HCT116 (cell line): ENCODE measurements around the gene AMOTL1. TPM values are rescaled to one million over a fixed set of nuclear protein-coding genes. Genes with fewer than 3 reads are reported as not detected.

Experiments
- ATAC-seq: fragments of 200-7000 bp; cut with Tn5 transposase; 2 replicates; pipeline ENCODE4 v1.9.1; 2020; ENCODE audit warnings: mild to moderate bottlenecking, moderate library complexity
- BruUV-seq: library from RNA; stranded (reverse); fragments of 400-500 nt; replicated peaks from 2 replicates; lab custom pipeline; 2021; lab: Mats Ljungman, UMichigan
- CTCF ChIA-PET: fragments of 300-600 bp; sonication (Branson Sonifier 250); formaldehyde crosslinking; loops from one replicate; lab custom pipeline; 2021; ENCODE audit warnings: antibody characterized with exemption; lab: Charles Lee
- POLR2A ChIA-PET: fragments of 300-600, 350-600 bp; sonication (Branson Sonifier 250); formaldehyde crosslinking; loops from one replicate; lab custom pipeline; 2021; ENCODE audit warnings: antibody characterized with exemption; lab: Charles Lee
- RAD21 ChIA-PET, 2 experiments: fragments of 300-600 bp; sonication (Branson Sonifier 250); formaldehyde crosslinking; loops; one replicate each; lab custom pipeline; 2023; ENCODE audit warnings: low total read pairs in 2 of 2; ENCODE audit not compliant: uncharacterized antibody in 2 of 2, unreplicated experiment in 2 of 2, low non-redundant PET in 1 of 2; lab: Charles Lee
- DNase-seq: peaks from one replicate; pipeline ENCODE4 v3.0.0-alpha.2; 2010; ENCODE audit warnings: low read depth, low spot score
- H2AFZ ChIP-seq: fragments of 200-600 bp; shearing (Covaris generic), sonication (generic); 2 replicates; pipeline ENCODE4 v1.6.1; 2017; ENCODE audit warnings: low read depth, mixed run types, mixed read lengths, antibody characterized with exemption, low read length; ENCODE audit not compliant: poor library complexity, severe bottlenecking
- H3K27ac ChIP-seq: 2 replicates; pipeline ENCODE4 v1.5.1; 2012; ENCODE audit warnings: low read depth, low read length
- H3K27me3 ChIP-seq: fragments of 200-600 bp; sonication (generic); 2 replicates; pipeline ENCODE4 v1.6.1; 2016; ENCODE audit warnings: mixed run types, low read length, mixed read lengths; ENCODE audit not compliant: insufficient read depth
- H3K36me3 ChIP-seq, 2 experiments: fragments of 200-500 bp in 1 of 2; fragments of 200-600 bp in 1 of 2; sonication (Bioruptor generic) in 1 of 2; sonication (generic) in 1 of 2; 2 replicates each; pipeline versions ENCODE4 v1.5.1 to v1.6.1; 2014 to 2016; ENCODE audit warnings: low read length in 2 of 2, inconsistent platforms in 1 of 2, mixed read lengths in 1 of 2, mixed run types in 1 of 2; ENCODE audit not compliant: insufficient read depth in 2 of 2, control insufficient read depth in 1 of 2
- H3K4me1 ChIP-seq, 2 experiments: fragments of 200-600 bp in 1 of 2; sonication (generic) in 1 of 2; 2 replicates each; pipeline versions ENCODE4 v1.5.1 to v1.6.1; 2012 to 2017; ENCODE audit warnings: low read length in 2 of 2, inconsistent platforms in 1 of 2, mild to moderate bottlenecking in 1 of 2, mixed read lengths in 1 of 2, mixed run types in 1 of 2, moderate library complexity in 1 of 2; ENCODE audit not compliant: insufficient read depth in 2 of 2, control insufficient read depth in 1 of 2
- H3K4me2 ChIP-seq: fragments of 200-600 bp; sonication (generic); 2 replicates; pipeline ENCODE4 v1.6.1; 2017; ENCODE audit warnings: mixed run types, low read length, mixed read lengths
- H3K4me3 ChIP-seq, 2 experiments: fragments of 200-600 bp in 1 of 2; sonication (generic) in 1 of 2; replicated peaks in 1 of 2; 2 replicates each; pipeline ENCODE4 v1.5.1; 2011 to 2016; ENCODE audit warnings: low read length in 2 of 2, control low read depth in 1 of 2, low read depth in 1 of 2, mild to moderate bottlenecking in 1 of 2, mixed read lengths in 1 of 2, mixed run types in 1 of 2
- H3K79me2 ChIP-seq: fragments of 200-600 bp; sonication (generic); 2 replicates; pipeline ENCODE4 v1.6.1; 2017; ENCODE audit warnings: mild to moderate bottlenecking, mixed run types, low read length, moderate library complexity, mixed read lengths; ENCODE audit not compliant: insufficient read depth
- H3K9ac ChIP-seq: fragments of 200-600 bp; sonication (generic); 2 replicates; pipeline ENCODE4 v1.6.1; 2016; ENCODE audit warnings: low read length, mixed read lengths
- H3K9me2 ChIP-seq: fragments of 200-600 bp; sonication (generic), shearing (Covaris generic); 2 replicates; pipeline ENCODE4 v1.6.1; 2017; ENCODE audit warnings: mixed run types, mild to moderate bottlenecking, moderate library complexity; ENCODE audit not compliant: insufficient read depth
- H3K9me3 ChIP-seq, 2 experiments: fragments of 200-500 bp in 1 of 2; fragments of 200-600 bp in 1 of 2; sonication (Bioruptor generic) in 1 of 2; sonication (generic) in 1 of 2; 2 replicates each; pipeline ENCODE4 v1.6.1; 2014 to 2017; ENCODE audit warnings: low read length in 2 of 2, mixed read lengths in 2 of 2, inconsistent platforms in 1 of 2, low read depth in 1 of 2, mild to moderate bottlenecking in 1 of 2, mixed run types in 1 of 2, moderate library complexity in 1 of 2; ENCODE audit not compliant: control insufficient read depth in 1 of 2, insufficient read depth in 1 of 2
- H4K20me1 ChIP-seq: fragments of 200-600 bp; sonication (generic), shearing (Covaris generic); 2 replicates; pipeline ENCODE4 v1.6.1; 2017; ENCODE audit warnings: mixed run types, mild to moderate bottlenecking, moderate library complexity; ENCODE audit not compliant: insufficient read depth
- ATF3 ChIP-seq: IDR thresholded peaks from 2 replicates; pipeline ENCODE4 v1.6.1; 2012
- EZH2phosphoT487 ChIP-seq: fragments of 200-600 bp; IDR thresholded peaks from 2 replicates; pipeline ENCODE4 v1.6.1; 2018; ENCODE audit warnings: antibody characterized with exemption, borderline replicate concordance
- MAX ChIP-seq: IDR thresholded peaks from 2 replicates; pipeline ENCODE4 v1.6.1; 2012
- POLR2A ChIP-seq: IDR thresholded peaks from 2 replicates; pipeline ENCODE4 v1.7.0; 2011; ENCODE audit warnings: borderline replicate concordance; ENCODE audit not compliant: insufficient read depth, insufficient read length; ENCODE audit errors: extremely low read depth
- TCF7L2 ChIP-seq: IDR thresholded peaks from 2 replicates; pipeline ENCODE4 v1.7.0; 2011; ENCODE audit warnings: borderline replicate concordance, inconsistent platforms; ENCODE audit not compliant: insufficient read depth, insufficient read length; ENCODE audit errors: extremely low read depth
- ZFX ChIP-seq: fragments of 450-650 bp; IDR thresholded peaks from 2 replicates; pipeline ENCODE4 v1.6.1; 2017
- intact Hi-C: fragments of 100-400 bp; cut with micrococcal nuclease; formaldehyde crosslinking; loops from 2 replicates; pipeline ENCODE4 v1.10.0; 2022
- total RNA-seq: library from RNA; stranded (reverse); gene quantifications from one replicate; pipeline ENCODE4 v1.2.1, GENCODE V29; 2021; ENCODE audit not compliant: unreplicated experiment
- TF ChIP-seq, protein P1 (sequence below): IDR thresholded peaks from 2 replicates; pipeline ENCODE4 v1.6.1; 2012; ENCODE audit warnings: low read depth

AMOTL1 gene
- total RNA-seq, 1 experiment from 2014 or later = 27.6 TPM

GRCh38 chr11:94870422-94870821 lies 102.3 kb downstream of the AMOTL1 start (continued):
- no peak for TF ChIP-seq ATF3
- no peak for TF ChIP-seq EZH2phosphoT487
- TF ChIP-seq, protein P1, sequence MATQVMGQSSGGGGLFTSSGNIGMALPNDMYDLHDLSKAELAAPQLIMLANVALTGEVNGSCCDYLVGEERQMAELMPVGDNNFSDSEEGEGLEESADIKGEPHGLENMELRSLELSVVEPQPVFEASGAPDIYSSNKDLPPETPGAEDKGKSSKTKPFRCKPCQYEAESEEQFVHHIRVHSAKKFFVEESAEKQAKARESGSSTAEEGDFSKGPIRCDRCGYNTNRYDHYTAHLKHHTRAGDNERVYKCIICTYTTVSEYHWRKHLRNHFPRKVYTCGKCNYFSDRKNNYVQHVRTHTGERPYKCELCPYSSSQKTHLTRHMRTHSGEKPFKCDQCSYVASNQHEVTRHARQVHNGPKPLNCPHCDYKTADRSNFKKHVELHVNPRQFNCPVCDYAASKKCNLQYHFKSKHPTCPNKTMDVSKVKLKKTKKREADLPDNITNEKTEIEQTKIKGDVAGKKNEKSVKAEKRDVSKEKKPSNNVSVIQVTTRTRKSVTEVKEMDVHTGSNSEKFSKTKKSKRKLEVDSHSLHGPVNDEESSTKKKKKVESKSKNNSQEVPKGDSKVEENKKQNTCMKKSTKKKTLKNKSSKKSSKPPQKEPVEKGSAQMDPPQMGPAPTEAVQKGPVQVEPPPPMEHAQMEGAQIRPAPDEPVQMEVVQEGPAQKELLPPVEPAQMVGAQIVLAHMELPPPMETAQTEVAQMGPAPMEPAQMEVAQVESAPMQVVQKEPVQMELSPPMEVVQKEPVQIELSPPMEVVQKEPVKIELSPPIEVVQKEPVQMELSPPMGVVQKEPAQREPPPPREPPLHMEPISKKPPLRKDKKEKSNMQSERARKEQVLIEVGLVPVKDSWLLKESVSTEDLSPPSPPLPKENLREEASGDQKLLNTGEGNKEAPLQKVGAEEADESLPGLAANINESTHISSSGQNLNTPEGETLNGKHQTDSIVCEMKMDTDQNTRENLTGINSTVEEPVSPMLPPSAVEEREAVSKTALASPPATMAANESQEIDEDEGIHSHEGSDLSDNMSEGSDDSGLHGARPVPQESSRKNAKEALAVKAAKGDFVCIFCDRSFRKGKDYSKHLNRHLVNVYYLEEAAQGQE = no peak
- no peak for TF ChIP-seq TCF7L2
- TF ChIP-seq MAX = no peak

DNA sequence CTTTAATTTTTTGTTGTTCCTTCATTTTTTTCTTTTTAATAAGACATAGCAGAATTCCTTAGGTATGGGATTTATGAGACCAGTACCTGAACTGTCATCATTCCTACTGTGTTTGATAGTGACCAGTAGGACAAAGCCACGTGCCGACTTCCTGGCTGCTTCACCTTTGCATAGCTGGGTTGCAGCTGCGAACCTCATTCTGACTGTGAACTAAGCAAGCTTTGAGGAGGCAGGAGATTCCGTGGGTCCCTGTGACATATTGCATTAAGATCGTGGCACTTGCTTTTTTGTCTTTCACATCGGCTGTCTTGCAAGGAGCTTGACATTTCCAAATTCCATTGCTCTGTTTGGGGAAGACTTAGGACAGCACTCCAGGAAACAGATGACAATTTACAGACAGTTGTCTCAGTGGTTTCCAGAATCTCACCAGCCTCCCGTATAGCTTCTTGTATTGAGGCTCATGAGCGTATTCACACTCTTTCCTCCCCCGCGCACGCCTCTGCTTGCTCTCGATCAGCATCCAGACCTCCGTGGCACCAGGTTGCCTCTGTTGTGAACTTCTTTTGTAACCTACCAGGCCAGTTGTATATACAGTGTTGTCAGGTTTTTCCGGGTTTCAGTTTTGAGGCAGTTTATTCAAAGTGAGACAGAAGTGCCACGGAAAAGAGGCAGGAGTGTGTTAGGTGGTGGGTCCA lies 103.5 kb downstream of the AMOTL1 start:
- Histone ChIP-seq H3K4me2 (no peak overlapping the region), H3K9ac (no peak overlapping the region), H3K79me2 (no peaks in the 10 kb centered on the region), H3K4me1 (peaks cover 8 to 16% of the 10 kb centered on the region in 2 experiments), H3K27me3 (no peaks in the 10 kb centered on the region), H3K27ac (no peak overlapping the region), H2AFZ (no peak overlapping the region), H4K20me1 (no peaks in the 10 kb centered on the region), H3K4me3 (no peak overlapping the region), H3K9me2 (no peaks in the 10 kb centered on the region), H3K9me3 (no peaks in the 10 kb centered on the region), H3K36me3 (no peaks in the 10 kb centered on the region; a peak in 1 of 4 replicates)
- BruUV-seq = no TSS peak
- intact Hi-C loops = no loop called here
- ATAC-seq (no peak), DNase-seq (no peak)
- ChIA-PET POLR2A (no interaction called here), RAD21 (no interaction called here), CTCF (no interaction called here)
- no peak for TF ChIP-seq POLR2A
- no peak for TF ChIP-seq ATF3
- no peak for TF ChIP-seq ZFX
